ENCODE results near the gene DAGLA.
"Not testable (repeated sequence)": the region's sequence is repeated elsewhere in the genome, so short reads cannot be mapped to it uniquely, and the experiment has no call there.

The DAGLA gene

DNA sequence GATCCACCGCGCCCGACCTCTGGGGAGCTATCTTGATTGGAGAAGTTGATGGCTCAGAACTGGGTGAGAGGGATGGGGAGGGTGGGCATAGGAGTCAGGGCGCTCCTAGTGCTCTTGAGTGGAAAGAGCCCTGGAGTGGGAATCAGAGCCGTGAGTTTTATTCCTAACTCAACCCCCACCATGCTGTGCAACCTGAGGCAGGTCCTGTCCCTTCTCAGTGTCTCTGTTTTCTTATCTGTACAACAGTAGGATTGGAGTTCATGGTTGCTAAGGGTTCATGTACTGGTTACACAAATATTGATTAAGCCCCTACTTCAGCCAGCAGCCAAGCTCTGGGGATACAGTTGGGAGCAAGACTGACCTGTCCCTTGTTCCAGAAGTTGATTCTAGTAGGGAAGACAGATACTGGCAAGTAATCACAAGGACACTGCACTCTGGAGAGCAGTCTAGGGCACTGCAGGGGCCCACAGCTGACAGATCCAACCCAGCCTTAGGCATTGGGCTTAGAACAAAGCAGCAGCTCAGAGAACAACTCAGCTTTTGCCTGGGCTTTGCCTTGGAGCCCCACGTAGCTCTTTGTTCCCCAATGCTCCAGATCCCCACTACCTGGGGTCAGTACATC is 12.4 kb upstream of the DAGLA start:
- DNase-seq = no peak

DNA sequence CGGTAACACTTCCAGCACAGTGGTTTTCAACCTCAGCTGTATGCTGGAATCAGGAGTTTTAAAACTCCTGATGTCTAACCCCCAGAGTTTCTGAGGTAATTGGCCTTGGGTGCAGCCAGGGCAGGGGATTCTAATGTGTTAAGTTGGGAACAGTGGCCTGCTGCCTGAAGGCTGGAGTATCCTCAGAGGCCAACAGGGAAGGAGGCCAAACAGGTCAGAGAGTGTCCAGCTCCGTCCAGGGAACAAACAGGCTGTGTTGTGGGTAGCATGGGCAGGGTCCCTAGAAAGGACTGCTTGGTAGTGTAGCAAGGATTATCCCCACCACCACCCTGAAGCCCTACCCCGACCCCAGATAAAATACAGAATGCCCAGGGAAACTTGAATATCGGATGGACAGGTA is 10.8 kb upstream of the DAGLA start:
- no peak for DNase-seq

DNA sequence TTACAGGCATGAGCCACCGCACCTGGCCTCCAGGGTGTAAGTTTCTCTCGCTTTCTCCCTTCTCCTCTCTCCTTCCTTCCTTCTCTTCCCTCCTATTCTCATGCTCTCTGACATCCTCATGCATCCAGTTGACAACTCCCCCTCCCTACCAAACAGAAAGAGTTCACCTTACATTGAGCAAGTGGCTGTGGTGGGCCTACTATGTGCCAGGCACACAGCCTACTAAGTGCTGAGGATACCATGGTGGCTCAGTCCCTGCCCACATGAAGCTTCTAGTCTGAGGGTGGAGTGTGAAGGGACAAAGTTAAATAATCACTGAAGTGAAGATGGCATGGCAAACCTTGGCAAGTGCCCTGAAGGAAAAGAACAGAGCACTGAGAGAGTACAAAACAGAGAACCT is 9.6 kb upstream of the DAGLA start:
- no peak for DNase-seq

DNA sequence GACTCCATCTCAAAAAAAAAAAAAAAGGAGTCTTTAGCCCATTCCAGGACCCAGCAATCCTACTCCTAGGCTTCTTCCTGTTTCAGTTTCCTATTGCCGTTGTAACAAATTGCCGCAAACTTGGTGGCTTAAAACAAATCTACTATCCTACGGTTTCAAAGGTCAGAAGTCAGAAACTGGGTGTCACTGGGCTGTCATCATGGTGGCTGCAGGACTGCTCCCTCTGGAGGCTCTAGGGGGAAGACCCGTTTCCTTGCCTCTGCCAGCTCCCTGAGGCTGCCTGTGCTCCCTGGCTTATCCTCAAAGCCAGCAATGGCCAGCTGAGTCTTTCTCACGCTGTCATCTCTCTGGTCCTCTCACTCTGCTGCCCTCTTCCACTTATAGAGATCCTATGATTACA is 8.7 kb upstream of the DAGLA start:
- DNase-seq = no peak

DNA sequence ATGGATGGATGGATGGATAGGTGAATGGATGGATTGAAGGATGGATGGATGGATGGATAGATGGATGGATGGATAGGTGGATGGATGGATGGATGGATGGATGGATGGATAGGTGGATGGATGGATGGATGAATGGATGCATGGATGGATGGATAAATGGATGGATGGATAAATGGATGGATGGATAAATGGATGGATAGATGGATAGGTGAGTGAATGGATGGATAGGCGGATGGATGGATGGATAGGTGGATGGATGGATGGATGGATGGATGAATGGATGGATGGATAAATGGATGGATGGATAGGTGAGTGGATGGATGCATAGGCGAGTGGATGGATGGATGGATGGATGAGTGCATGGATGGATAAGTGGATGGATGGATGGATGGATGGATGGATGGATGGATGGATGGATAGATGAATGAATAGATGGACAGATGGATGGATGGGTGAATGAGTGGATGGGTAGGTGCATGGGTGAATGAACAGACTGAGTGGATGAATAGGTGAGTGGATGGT is 6.2 kb upstream of the DAGLA start:
- DNase-seq = not testable (repeated sequence)

DNA sequence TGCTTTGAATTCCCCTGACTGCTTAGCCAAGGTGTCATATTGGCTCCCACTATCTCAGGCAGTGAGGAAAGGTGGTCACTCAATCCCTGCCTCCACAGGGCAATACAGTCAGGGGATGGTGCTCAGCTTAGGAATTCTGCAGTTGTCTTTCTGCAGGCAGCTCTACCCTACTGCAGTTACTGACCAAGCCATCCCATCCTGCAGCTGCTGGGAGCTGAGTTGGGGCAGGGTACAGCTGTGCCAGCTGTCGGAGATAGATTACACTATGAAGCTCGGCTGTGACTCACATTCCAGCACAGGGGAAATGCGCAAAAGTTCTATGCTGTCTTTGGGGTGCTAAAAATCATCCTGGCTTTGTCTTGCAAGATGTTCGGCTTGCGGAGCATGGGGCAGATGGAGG is 4.4 kb upstream of the DAGLA start:
- no peak for DNase-seq

DNA sequence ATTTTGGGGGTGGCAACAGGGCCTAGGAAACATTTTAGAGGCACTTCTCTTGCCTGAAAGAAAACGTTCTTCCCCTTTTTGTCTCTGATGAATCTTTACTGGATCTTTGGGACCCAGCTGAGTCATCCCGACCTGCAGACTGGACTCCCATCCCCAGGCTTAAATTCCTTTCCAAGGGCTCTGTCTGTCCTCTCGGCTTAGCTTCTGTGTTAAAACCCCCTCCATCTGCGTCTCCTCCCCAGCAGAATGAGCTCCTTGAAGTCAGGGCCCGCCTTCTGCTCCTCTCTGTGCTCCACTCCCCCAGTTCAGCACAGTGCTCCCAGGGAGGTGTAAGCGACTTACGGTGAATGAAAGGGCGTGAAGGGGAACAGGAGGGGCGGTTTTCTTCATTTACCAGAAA is 895 bp upstream of the DAGLA start:
- DNase-seq = no peak

DNA sequence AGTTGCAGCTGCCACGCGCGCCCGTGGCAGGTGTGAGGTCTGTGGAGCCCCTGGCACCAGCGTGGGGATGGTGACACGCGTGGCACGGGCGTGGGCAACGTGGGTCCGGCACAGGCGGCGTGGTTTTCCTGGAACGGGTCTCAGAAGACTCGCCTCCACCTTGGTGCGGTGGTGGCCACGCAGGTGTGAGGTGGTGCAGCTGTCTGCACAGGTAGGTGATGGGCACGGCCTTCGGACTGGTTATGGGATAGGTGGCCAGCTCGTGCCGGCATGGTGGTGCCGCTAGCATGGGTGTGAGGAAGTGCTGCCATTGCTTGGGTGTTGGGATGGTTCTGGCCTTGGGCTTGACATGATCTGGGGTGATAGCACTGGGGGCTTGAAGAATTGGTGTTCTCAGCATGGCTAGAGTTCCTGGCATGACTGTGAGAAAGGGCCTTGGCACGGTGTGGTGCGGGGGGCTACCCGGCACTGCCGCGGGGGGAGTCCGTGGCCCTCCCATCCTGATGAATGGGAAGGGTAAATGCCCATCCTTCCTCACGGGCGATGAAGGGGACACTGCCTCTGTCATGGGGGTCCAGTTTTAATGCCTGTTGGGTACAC is 531 bp downstream of the DAGLA start:
- DNase-seq = no peak

DNA sequence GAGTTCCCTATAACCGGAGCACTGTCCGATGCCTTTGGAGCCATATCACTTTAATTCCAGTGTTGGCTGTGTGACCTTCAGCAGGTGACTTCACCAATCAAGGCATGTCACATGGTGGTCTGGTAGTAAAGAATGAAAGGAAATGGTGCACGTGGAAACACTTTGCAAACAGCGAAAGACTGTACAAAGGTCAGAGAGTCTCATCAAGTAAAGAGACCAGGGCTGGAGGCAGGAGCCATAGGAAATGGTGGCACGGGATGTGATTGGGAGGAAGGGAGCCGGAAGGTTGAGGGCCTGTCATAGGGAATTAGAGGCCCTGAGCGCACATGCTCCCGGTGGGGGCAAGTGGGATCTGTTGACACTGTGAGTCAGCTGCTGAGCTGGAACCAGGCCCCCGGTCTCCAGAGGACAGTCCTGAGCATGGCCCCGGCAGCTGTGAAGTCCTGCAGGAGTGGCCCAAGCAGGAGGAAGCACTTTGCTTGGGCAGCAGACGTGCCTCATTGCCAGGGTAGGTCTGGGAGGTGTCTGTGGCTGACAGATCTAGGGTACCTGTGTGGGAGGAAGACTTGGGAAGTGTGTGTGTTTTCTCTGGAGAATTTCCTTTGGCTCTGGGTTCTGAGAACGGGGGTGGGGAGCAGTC is 2.0 kb downstream of the DAGLA start:
- no peak for DNase-seq

DNA sequence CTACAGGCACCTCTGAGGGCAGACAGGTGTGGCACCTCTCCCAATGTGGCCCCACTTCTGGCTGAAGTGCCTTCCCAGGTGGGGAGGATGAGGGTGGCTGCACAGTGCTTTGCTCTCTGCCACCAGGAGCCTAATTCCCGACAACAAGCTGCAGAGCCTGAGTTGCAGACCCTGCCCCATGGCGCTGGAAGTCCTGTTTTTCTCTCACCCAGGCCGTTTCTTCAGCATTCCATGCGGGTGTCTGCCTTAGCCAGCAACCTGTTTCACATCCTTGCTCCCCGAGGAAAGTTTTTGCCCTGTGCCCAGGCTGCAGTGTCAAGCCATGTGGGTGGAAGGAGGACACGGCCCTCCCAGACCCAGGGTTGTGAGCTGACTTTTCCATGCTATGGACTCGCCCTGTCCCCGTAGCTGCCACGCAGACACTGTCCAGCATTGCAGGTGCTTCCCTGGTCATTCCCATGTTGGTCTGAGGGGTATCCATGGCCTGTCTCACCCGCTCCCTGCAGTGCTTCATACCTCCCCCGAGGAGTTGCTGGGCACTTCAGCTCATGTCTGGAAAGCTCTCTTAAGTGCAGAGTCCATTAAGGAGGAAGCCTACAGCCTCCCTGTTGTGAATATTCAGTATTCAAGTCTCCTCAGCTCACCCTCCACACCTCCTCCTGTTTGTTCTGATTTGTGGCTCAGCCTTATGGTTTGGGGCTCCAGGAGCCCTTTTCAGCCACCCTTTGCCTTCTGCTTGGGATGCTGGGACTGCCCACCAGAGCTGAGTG is 2.9 kb downstream of the DAGLA start:
- no peak for DNase-seq

DNA sequence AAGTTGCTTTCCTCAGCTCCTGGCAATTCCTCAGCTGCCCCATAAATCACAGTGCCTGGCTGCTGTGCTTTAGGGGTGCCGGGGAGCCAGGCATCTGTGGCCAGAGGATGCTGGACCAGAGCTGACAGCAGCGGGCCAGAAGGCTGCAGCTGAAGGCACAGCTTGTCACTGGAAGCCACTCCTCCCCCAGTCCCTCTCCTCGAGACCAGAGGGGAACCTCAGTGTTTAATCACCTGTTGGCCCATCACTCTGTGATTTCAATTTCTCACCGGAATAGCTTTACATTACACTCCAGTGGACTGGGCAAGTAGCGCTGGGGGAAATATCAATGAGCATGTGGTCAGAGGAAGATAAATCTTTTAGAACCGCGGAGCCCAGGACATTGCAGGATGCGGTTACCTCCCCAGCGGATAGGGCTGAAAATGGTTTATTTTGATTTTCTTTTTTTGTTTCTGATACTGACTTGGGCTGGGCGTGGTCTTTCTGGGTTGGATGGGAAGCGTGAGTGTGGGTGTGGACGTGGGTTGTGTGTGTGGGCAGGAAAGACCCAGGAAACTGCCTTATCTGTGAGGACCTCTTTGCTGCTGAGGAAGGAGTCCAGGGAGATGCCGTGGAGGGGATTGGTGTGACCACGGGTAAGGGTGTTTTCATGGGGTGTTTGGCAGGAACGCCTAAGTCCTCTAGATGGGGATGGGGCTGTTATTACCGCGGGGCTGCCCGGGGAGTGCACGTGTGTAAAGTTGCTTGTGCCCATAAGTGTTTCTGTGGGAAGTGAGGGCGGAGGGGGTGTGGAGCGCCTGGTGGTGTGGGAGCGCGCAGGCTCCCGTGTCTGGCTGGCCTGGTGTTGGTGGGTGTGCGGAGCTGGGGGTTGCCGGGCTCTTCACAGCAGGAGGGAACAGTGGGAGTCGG is 4.0 kb downstream of the DAGLA start:
- DNase-seq = peak; percentile 58

DNA sequence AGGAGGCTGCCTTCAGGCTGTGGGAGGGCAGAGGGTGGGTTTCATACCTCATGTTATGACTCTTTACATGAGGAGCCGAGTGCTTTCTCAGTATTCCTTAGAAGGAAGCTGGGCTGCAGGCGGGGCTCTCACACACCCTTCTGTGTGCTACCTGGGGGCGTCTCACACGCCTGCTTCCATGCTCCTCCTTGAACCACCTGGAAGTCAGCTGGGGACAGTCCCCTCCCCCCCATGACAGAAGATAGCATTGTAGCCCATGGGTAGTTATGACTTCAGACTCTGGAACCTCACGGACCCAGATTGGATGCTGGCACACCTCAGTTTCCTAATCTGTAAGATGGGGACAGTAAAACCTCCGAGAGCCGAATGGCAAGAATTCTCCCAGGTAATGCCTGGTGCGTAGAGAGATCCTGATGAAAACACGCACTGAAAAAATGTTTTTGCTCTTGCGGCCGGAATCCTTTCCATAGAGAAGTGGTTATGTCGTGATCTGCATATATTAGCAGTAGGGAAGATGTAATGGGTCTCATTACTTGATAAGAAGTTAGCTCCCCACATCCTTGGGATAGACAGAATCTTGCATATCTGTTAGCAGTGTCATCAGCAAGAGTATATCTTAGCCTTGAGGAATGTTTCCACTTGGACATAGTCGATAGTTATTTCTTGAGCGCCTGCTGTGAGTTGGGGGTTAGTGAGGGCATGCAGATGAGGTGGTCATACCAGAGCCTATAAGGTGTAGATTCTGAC is 4.9 kb downstream of the DAGLA start:
- DNase-seq = no peak

DNA sequence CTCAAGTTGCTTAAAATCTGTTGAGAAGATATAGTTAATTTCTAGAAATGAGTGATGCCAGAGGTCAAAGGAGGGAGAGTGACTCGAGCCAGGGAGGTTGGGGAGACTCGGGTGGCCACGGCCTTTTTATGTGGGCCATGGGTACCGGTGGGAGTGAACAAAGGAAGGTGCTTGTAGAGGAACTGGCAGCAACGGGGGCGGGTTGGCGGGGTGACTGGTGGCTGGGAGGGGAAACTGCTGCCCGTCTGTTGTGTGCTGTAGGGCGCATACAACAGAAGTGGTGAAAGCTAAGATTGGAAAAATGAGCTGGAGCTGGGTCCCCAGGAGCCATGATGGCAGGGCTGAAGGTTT is 5.4 kb downstream of the DAGLA start:
- DNase-seq = peak; percentile 44

DNA sequence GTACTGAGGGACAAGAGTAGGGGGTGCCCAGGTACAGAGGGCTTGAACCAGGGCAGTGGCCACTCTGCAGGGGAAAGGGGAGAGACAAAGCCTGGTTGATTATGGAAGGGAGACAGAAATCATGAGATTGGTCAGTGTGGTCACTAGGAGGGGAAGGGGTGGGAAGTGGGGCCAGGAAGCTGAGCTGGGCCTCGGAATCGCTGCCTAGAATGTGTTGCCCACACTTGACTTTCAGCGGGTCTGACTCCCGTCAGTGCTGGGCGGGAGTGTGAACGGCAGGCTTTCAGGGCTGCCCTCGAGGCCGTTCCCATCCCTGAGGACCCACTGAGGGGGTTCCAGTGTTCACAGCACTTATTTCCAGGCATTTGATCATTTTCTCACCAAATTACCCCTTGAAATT is 5.9 kb downstream of the DAGLA start:
- DNase-seq = no peak

DNA sequence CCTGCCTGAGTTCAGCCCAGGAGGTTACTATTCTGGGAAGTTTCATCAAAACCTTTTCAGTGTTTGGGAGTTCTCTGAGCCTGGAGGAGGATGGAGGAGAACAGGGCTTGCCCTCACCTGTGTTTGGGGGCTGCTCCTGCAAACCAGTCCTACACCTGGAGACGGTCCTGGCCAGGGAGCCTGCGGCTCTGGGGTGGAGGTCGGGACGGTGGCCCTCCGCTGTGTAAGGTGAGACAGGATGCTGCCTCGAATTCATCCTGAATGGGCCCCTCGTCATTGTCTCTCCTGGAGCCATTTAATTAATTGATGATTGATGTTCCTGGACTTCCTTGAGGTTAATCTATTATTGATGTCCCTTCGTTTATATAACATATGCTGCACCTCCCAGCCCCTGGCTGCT is 6.3 kb downstream of the DAGLA start:
- DNase-seq = no peak

DNA sequence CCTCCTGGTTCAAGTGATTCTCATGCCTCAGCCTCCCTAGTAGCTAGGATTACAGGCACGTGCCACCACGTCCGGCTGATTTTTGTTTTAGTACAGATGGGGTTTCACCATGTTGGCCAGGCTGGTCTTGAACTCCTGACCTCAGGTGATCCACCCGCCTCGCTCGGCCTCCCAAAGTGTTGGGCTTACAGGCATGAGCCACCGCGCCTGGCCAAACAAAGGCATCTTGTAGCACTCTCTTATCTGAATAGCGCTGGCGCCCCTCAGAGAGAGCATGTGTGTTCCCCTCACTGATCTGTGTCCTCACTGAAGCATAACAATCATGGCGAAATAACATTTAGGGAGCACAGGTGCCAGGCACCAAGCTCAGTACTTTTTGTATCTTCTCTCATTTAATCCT is 7.2 kb downstream of the DAGLA start:
- DNase-seq = no peak

DNA sequence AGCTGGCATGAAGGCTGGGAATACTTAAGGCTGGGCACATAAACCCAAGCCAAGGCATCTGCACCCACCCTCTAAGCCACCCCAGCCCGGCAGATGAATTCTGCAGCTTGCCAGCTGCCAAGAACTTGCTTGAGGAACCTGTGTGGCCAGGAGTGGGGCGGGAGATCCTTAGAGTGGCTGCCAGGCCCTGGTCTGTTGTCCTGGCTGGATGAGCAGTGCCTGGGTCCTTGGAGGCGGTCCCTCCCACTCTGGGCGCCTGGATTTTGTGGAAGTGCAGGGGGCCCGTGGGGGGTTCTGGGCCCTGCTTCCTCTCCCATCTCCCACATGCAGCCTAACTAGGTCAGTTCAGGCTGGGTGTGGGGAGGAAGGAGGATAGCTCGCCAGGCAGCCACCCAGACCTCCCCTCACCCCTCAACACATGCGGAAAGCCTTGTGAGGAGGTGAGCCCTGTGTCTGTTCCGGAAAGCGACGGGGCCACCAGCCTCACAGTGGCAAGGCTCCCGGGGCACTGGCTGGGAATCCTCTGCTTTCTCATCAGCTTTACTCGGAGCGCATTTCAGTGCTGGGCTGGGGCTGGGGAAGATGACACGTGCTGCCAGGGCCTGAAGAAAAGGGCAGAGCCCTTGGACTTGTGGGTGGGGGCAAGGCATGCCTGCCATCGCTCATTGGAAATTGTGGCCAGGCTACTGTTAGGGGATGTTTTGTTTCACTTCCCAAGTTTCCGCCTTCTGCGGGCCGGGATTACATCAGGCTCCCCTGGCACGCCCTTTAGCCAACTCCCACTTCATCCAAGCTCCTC is 8.4 kb downstream of the DAGLA start:
- no peak for DNase-seq

DNA sequence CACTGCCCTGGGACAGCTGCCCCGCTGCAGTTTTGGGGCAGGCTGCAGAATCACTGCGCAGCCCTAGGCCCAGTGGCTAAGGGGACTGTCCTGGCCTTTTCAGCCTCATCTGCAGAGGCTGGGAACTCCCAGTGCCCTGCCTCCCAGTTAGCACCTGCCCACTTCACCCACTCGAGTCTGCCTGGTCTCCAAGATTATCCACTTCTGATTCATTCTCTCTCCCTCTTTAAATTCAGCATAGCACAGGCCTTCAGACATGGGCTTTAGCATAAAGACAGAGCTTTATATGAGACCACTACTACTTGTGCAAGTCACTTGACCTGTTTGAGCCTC is 8.9 kb downstream of the DAGLA start:
- DNase-seq = no peak

DNA sequence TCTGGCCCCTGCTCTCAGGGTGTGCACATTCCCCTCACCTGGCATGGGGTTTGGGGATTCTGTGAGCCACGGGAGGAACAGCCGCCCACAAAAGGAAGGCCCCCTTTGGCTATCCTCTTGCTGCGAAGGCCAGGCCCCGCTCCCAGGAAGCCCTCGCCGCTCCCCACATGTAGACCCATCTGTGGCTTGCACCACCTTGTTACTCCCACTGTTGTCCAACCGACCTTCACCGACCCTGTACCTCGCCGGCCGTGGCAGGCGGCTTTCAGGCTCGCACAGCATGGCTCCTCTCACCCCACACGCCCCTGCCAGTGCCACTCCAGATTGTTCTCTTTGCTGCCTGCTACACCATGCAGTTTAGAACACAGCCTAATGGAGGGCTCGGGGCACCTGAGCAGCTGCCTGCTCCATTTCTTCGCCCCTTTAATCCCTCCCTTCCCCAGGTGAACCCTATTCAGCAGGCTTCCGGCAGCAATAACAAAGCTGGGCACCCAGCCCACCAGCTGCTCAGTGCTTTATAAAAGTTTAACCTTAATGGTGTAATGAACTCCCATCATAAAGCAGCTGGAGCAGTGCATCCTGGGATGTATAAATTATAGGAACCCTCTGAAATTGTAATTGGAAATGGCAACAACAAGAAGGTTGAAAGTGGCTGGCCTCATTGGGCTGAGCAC is 10.7 kb downstream of the DAGLA start:
- no peak for DNase-seq

DNA sequence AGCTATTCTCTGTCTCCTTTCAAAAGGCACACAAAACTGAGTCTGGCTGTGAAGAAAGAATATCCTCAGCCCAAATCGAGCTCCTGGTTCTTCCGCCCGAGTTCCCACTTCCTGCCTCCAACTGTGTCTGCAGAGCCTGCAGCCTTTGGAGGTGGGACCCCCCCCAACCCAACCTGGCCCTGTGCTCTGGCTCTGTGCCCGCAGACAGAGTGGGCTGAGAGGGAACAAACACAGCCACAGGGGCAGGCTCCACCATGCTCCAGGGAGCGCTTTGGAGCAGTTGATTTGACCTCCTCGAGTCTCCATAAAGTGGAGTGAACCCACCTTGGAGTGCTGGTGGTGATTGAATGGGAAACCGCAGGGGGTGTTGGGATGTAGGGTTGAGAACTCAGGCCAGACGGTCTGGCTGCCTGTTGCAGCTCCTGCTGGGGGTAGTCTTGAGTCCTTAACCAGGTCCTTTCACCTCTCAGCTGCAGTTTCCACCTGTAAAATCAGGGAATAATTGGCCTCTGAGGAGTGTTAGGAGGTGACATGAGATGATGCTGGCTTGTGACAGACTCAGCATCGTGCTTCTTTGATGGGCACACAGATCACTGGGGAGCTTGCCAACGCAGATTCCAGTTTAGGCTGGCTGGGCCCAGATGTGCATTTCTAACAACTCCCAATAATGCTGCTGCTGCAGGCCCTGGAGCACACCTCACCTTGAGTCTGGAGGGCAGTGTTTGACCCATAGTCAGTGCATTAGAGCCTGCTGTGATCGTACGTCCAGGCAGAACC is 11.4 kb downstream of the DAGLA start:
- DNase-seq = no peak

Measured in CD4-positive, alpha-beta T cell treated with Interleukin-6 for 4 hours (primary cell).